ENCODE results near the gene YARS1.

DNA sequence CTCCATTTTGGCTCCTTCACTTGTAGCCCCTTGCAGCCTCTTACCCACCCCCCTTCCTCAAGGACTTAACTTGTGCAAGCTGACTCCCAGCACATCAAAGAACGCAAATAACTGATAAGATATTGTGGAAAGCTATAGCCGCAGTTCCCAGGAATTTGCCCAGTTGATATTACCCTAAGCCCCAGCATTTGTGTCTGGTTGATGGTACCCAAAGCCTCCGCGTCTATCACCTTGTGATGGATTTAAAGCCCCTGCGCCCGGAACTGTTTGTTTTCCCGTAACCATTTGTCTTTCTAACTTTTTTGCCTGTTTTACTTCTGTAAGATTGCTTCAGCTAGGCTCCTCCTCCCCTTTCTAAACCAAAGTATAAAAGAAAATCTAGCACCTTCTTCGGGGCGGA is 5.9 kb downstream of the YARS1 start:
- TF ChIP-seq CTCF (conservative IDR thresholded peaks at IDR 0.05; ENCODE audit: low read length) (no peak), EZH2phosphoT487 (IDR thresholded peaks at IDR 0.05; ENCODE audit: borderline replicate concordance) (no peak)
